Fibroblast of the aortic adventitia (primary cell): ENCODE data around the gene MED25. TPM values are rescaled to one million over a fixed set of nuclear protein-coding genes. Genes with fewer than 3 reads are reported as not detected.

Source experiments
- DNase-seq: peaks from one replicate; pipeline ENCODE4 v3.0.0-alpha.2; 2010; ENCODE audit warnings: low read depth
- H3K4me3 ChIP-seq: 2 replicates; pipeline ENCODE4 v1.5.1; 2011; ENCODE audit warnings: low read depth, mild to moderate bottlenecking, control low read depth, low read length, moderate library complexity
- total RNA-seq: library from RNA; depleted of rRNA; stranded (reverse); fragments of >200 nt; gene quantifications from 2 replicates; pipeline ENCODE4 v1.2.3, GENCODE V29; 2012; ENCODE audit warnings: low replicate concordance
- TF ChIP-seq, protein P1 (sequence below): IDR thresholded peaks from 2 replicates; pipeline ENCODE4 v1.5.1; 2011; ENCODE audit warnings: mild to moderate bottlenecking, low read length, control low read depth, inconsistent platforms; ENCODE audit not compliant: insufficient read depth

MED25 gene
- total RNA-seq, 1 donor, result 21.7 TPM

- TF ChIP-seq, protein P1, sequence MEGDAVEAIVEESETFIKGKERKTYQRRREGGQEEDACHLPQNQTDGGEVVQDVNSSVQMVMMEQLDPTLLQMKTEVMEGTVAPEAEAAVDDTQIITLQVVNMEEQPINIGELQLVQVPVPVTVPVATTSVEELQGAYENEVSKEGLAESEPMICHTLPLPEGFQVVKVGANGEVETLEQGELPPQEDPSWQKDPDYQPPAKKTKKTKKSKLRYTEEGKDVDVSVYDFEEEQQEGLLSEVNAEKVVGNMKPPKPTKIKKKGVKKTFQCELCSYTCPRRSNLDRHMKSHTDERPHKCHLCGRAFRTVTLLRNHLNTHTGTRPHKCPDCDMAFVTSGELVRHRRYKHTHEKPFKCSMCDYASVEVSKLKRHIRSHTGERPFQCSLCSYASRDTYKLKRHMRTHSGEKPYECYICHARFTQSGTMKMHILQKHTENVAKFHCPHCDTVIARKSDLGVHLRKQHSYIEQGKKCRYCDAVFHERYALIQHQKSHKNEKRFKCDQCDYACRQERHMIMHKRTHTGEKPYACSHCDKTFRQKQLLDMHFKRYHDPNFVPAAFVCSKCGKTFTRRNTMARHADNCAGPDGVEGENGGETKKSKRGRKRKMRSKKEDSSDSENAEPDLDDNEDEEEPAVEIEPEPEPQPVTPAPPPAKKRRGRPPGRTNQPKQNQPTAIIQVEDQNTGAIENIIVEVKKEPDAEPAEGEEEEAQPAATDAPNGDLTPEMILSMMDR, result no peak
- no peak overlapping the region for H3K4me3 ChIP-seq
- DNase-seq, result no peak
Observed at GRCh38 chr19:49775742-49776370, 42.2 kb upstream of the MED25 start.

GRCh38 chr19:49776371-49776764 is 41.7 kb upstream of the MED25 start:
- DNase-seq, result no peak
- H3K4me3 ChIP-seq, result no peak overlapping the region
- TF ChIP-seq, protein P1, result no peak

DNA sequence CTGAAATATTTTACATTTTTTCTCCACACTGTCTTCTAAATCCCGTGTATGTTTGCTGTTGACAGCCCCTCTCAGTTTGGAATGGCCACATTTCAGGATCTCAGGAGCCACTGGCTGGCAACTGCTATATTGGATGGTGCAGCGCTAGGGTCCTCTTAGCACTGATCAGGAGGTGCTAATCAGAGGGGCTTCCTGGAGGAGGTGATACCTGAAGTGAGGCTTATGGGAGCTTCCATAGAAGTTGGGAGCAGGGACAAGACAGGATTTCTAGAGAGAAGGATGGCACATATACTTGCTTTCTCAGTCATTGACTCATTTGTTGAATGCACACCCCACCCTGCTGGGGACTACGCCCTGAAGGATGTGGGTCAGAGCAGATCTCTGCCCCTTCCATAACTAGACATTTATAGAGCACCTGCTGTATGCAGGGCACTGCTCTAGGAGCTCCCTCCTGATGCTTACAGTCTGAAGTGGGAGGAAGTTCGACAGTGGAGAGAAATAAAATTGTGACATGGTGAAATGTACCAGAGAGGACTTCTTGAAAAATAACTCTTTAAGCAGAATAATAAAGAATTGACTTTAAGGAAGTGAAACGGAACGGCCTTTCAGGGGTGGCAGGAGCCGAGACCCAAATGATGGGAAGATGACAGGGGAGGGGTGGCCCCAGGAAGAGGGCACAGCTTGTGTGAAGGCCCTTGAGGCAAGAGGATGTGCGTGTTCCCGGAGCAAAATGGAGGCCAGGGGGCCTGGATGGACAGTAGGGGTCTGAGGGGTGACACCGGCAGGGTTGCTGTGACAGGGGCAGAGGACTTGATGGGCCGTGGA is 38.1 kb upstream of the MED25 start:
- no peak for DNase-seq
- TF ChIP-seq, protein P1, result no peak
- H3K4me3 ChIP-seq, result no peak overlapping the region

DNA sequence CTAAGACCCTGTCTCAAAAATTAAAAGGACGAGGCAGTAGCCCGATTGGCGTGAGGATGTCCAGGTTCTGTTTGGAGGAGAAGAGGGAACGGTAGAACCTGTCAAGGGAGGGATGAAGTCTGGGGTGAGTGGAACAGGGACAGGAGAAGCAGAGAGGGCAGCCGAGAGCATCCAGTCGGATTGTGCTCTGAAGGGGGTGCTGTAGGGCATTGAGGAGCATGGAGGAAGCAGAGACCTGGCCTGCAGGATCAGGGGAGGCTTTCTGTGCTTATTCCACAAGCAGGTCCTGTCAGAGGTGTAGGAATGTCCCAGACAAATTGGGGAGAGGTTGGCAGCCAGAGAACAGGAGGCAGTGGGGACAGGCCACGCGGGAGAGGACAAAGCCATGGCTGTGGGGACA is 37.2 kb upstream of the MED25 start:
- no peak overlapping the region for H3K4me3 ChIP-seq
- DNase-seq, result no peak
- TF ChIP-seq, protein P1, result no peak

GRCh38 chr19:49781394-49781793 is 36.7 kb upstream of the MED25 start:
- TF ChIP-seq, protein P1, result no peak
- DNase-seq, result no peak
- H3K4me3 ChIP-seq, result no peak overlapping the region

DNA sequence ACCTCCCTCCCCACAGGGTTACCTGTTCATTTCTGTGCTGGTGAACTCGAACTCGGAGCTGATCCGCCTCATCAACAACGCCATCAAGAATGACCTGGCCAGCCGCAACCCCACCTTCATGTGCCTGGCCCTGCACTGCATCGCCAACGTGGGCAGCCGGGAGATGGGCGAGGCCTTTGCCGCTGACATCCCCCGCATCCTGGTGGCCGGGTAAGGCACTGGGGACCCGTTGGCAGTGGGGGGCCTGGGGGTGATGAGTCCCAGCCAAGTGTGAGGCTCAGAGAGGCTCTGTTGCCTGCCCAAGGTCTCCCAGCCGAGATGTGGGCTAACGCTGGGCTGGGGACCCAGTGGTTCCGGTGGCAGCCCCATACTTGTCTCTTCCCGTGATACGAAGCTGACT is 35.6 kb upstream of the MED25 start:
- TF ChIP-seq, protein P1, result no peak

More for the DNA sequence above, 35.6 kb upstream of the MED25 start:
- no peak overlapping the region for H3K4me3 ChIP-seq
- no peak for DNase-seq
